Measurements from ENCODE around the gene TERT.

- TF ChIP-seq CTCF (tag by site-specific recombination; IDR thresholded peaks at IDR 0.05), result no peak
- no peak for TF ChIP-seq ZBTB26 (tag by site-specific recombination; optimal IDR thresholded peaks at IDR 0.05)
- no peak for TF ChIP-seq ZNF639 (tag by site-specific recombination; IDR thresholded peaks at IDR 0.05)
- no peak for TF ChIP-seq TCF7L2 (IDR thresholded peaks at IDR 0.05; ENCODE audit: borderline replicate concordance, low read depth, low read length)
- TF ChIP-seq ZNF26 (tag by site-specific recombination; IDR thresholded peaks at IDR 0.05), result no peak
Measured at GRCh38 chr5:1282131-1282992, 12.5 kb downstream of the TERT start.
